ENCODE measurements around the gene BCL2L13.

BCL2L13 gene

DNA sequence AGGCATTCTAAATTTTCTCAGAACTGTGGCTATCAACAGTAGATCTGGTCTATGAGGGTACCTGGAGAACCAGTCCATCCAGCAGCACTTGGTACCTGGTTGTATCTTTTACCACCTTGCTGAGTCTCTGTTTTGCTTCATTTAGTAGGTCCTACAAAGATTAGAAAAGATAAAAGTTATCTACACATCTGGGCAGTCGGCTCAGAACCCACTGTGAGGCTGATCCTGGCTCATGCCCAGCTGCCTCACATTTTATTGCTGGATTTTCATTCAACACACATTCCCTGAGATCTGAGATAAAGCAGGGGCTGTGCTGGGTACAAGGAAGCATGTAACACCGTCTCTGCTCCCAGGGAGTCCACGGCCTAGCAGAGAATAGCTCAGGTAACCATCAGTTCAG, 37.5 kb upstream of the BCL2L13 start:
- TF ChIP-seq, protein P1, sequence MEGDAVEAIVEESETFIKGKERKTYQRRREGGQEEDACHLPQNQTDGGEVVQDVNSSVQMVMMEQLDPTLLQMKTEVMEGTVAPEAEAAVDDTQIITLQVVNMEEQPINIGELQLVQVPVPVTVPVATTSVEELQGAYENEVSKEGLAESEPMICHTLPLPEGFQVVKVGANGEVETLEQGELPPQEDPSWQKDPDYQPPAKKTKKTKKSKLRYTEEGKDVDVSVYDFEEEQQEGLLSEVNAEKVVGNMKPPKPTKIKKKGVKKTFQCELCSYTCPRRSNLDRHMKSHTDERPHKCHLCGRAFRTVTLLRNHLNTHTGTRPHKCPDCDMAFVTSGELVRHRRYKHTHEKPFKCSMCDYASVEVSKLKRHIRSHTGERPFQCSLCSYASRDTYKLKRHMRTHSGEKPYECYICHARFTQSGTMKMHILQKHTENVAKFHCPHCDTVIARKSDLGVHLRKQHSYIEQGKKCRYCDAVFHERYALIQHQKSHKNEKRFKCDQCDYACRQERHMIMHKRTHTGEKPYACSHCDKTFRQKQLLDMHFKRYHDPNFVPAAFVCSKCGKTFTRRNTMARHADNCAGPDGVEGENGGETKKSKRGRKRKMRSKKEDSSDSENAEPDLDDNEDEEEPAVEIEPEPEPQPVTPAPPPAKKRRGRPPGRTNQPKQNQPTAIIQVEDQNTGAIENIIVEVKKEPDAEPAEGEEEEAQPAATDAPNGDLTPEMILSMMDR (IDR thresholded peaks at IDR 0.05; ENCODE audit: insufficient read depth, low read length): no peak
- TF ChIP-seq GABPA (IDR thresholded peaks at IDR 0.05; ENCODE audit: low read depth): no peak
- no peak for TF ChIP-seq POLR2AphosphoS5 (IDR thresholded peaks at IDR 0.05; ENCODE audit: low read depth)
- no peak for TF ChIP-seq REST (IDR thresholded peaks at IDR 0.05; ENCODE audit: insufficient replicate concordance, low read depth)
- no peak for TF ChIP-seq SPI1 (IDR thresholded peaks at IDR 0.05; ENCODE audit: borderline replicate concordance, low read depth)
- Histone ChIP-seq H3K27ac (replicated peaks) (no peak overlapping the region), H3K27me3 (ENCODE audit: insufficient read depth, poor library complexity, severe bottlenecking) (no peaks in the 10 kb centered on the region)

GRCh38 chr22:17603668-17604067, 34.9 kb upstream of the BCL2L13 start:
- H3K27me3 ChIP-seq (ENCODE audit: insufficient read depth, poor library complexity, severe bottlenecking): no peaks in the 10 kb centered on the region
- TF ChIP-seq REST (IDR thresholded peaks at IDR 0.05; ENCODE audit: insufficient replicate concordance, low read depth) (no peak), GABPA (IDR thresholded peaks at IDR 0.05; ENCODE audit: low read depth) (no peak), POLR2AphosphoS5 (IDR thresholded peaks at IDR 0.05; ENCODE audit: low read depth) (no peak), SPI1 (IDR thresholded peaks at IDR 0.05; ENCODE audit: borderline replicate concordance, low read depth) (no peak)
- TF ChIP-seq, protein P1 (IDR thresholded peaks at IDR 0.05; ENCODE audit: insufficient read depth, low read length): no peak
- H3K27ac ChIP-seq (replicated peaks): no peak overlapping the region
- no peak overlapping the region for H3K4me3 ChIP-seq (replicated peaks; ENCODE audit: insufficient read depth, low read length)
- no peak for DNase-seq (ENCODE audit: low read depth in 1 of 2, low spot score in 1 of 2)

More for the DNA sequence above, 37.5 kb upstream of the BCL2L13 start:
- no peak overlapping the region for H3K4me3 ChIP-seq (replicated peaks; ENCODE audit: insufficient read depth, low read length)
- no peak for DNase-seq (ENCODE audit: low read depth in 1 of 2, low spot score in 1 of 2)

- H3K27me3 ChIP-seq (ENCODE audit: insufficient read depth, poor library complexity, severe bottlenecking): no peaks in the 10 kb centered on the region
- TF ChIP-seq REST (IDR thresholded peaks at IDR 0.05; ENCODE audit: insufficient replicate concordance, low read depth) (no peak), SPI1 (IDR thresholded peaks at IDR 0.05; ENCODE audit: borderline replicate concordance, low read depth) (no peak), POLR2AphosphoS5 (IDR thresholded peaks at IDR 0.05; ENCODE audit: low read depth) (no peak), GABPA (IDR thresholded peaks at IDR 0.05; ENCODE audit: low read depth) (no peak)
- TF ChIP-seq, protein P1 (IDR thresholded peaks at IDR 0.05; ENCODE audit: insufficient read depth, low read length): no peak
- H3K4me3 ChIP-seq (replicated peaks; ENCODE audit: insufficient read depth, low read length): no peak overlapping the region
- no peak overlapping the region for H3K27ac ChIP-seq (replicated peaks)
- no peak for DNase-seq (ENCODE audit: low read depth in 1 of 2, low spot score in 1 of 2)
These were observed 32.1 kb upstream of the BCL2L13 start for GRCh38 chr22:17606496-17606895.
